ENCODE measurements around the gene PACC1.

The PACC1 gene

DNA sequence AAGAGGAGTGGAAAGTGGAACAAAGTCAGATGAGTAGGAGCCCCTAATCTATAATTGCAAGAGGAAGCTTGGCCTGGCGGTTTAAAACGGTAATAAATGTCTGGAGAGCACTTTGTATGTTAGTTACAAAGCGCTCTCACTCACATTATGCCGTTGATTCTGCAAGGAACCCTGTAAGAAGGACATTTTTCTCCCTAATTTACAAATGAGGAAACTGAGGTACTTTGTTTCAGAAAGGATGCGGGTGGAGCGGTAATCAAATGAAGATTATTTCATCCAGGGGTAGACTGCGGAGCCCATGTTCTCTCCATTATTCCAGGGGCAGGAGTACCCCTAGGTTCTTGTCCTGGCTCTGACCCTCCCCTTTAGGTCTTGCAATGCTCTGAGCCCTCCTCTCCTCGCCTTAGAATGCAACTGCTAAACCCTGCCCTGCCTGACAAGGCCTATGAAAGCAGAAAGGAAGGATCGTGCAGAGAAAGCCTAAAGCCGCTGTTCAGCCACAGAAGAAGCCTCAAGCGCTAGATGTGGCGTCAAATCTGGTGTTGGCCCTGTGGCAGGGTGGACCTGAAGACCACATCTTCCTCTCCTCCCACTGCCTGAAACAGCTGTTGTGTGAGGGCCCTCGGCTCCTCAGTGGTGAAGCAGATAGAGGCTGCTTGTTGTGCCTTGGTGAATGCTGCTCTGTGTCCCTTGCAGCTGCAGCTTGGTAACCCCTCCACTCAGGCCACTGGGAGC lies 588 bp upstream of the PACC1 start:
- Histone ChIP-seq H3K79me2 (ENCODE audit: control insufficient read depth, low read length) (peaks cover 37% of the 10 kb centered on the region), H3K27me3 (ENCODE audit: control insufficient read depth, low read length) (no peaks in the 10 kb centered on the region), H3K4me2 (ENCODE audit: low read length) (peak overlapping the region; percentile 76), H3K4me3 (ENCODE audit: low read length) (peak overlapping the region; percentile 80), H3K27ac (ENCODE audit: low read depth, low read length) (peak overlapping the region; percentile 52), H3K36me3 (ENCODE audit: control insufficient read depth, low read length) (peaks cover 25% of the 10 kb centered on the region), H3K4me1 (ENCODE audit: control insufficient read depth, low read length) (peaks cover 31% of the 10 kb centered on the region), H3K9me3 (ENCODE audit: control insufficient read depth, insufficient read depth, low read length) (no peaks in the 10 kb centered on the region), H3F3A (ENCODE audit: control insufficient read depth, insufficient read depth) (no peaks in the 10 kb centered on the region), H4K20me1 (ENCODE audit: control insufficient read depth, insufficient read depth, low read depth, low read length) (no peaks in the 10 kb centered on the region; the same call in 1 of the 2 replicates), H3K9me2 (replicated peaks; ENCODE audit: control insufficient read depth, low read length) (no peaks in the 10 kb centered on the region)
- TF ChIP-seq EZH2phosphoT487 (IDR thresholded peaks at IDR 0.05; ENCODE audit: borderline replicate concordance, low read length) (no peak), CTCF (IDR thresholded peaks at IDR 0.05; ENCODE audit: low read depth, low read length, poor library complexity, severe bottlenecking) (no peak)

DNA sequence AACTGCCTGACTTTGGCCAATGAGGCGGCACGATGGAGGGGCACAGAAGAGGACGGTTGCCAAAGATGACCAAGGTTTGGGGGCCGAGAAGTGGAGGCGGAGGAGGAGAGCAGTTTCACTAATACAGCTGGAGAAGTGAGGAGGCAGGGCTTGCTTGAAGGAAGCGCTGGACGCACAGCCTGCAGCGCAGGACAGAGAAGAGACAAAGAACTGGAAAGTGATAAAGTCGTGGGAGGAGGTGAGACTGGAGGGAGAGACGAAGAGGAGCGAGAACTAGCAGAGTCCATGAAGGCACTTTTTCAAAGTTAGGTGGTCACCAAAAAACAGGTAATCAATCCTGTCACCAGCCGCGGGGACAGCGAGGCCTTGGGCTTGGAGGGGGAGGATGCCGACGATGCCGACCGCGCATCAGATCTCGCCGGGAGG lies 771 bp downstream of the PACC1 start:
- H3K9me3 ChIP-seq (ENCODE audit: control insufficient read depth, insufficient read depth, low read length) = no peaks in the 10 kb centered on the region
- H3K36me3 ChIP-seq (ENCODE audit: control insufficient read depth, low read length) = peaks cover 39% of the 10 kb centered on the region
- peaks cover 37% of the 10 kb centered on the region for H3K79me2 ChIP-seq (ENCODE audit: control insufficient read depth, low read length)
- TF ChIP-seq EZH2phosphoT487 (IDR thresholded peaks at IDR 0.05; ENCODE audit: borderline replicate concordance, low read length) (no peak), CTCF (IDR thresholded peaks at IDR 0.05; ENCODE audit: low read depth, low read length, poor library complexity, severe bottlenecking) (no peak)
- H3K4me2 ChIP-seq (ENCODE audit: low read length) = peak overlapping the region; percentile 76
- H3K27ac ChIP-seq (ENCODE audit: low read depth, low read length) = no peak overlapping the region
- H3F3A ChIP-seq (ENCODE audit: control insufficient read depth, insufficient read depth) = no peaks in the 10 kb centered on the region
- no peaks in the 10 kb centered on the region for H3K27me3 ChIP-seq (ENCODE audit: control insufficient read depth, low read length)
- H3K4me1 ChIP-seq (ENCODE audit: control insufficient read depth, low read length) = peaks cover 31% of the 10 kb centered on the region
- H3K4me3 ChIP-seq (ENCODE audit: low read length) = peak overlapping the region; percentile 80
- H3K9me2 ChIP-seq (replicated peaks; ENCODE audit: control insufficient read depth, low read length) = no peaks in the 10 kb centered on the region
- H4K20me1 ChIP-seq (ENCODE audit: control insufficient read depth, insufficient read depth, low read depth, low read length) = no peaks in the 10 kb centered on the region; the same call in 1 of the 2 replicates

GRCh38 chr1:212412374-212412773 lies 2.3 kb downstream of the PACC1 start:
- TF ChIP-seq CTCF (IDR thresholded peaks at IDR 0.05; ENCODE audit: low read depth, low read length, poor library complexity, severe bottlenecking) (no peak), EZH2phosphoT487 (IDR thresholded peaks at IDR 0.05; ENCODE audit: borderline replicate concordance, low read length) (no peak)
- Histone ChIP-seq H3K4me2 (ENCODE audit: low read length) (peak overlapping the region; percentile 76), H3K36me3 (ENCODE audit: control insufficient read depth, low read length) (peaks cover 50% of the 10 kb centered on the region), H3K9me2 (replicated peaks; ENCODE audit: control insufficient read depth, low read length) (no peaks in the 10 kb centered on the region), H3K79me2 (ENCODE audit: control insufficient read depth, low read length) (peaks cover 37% of the 10 kb centered on the region), H3K4me1 (ENCODE audit: control insufficient read depth, low read length) (peaks cover 31% of the 10 kb centered on the region), H3F3A (ENCODE audit: control insufficient read depth, insufficient read depth) (no peaks in the 10 kb centered on the region), H3K9me3 (ENCODE audit: control insufficient read depth, insufficient read depth, low read length) (no peaks in the 10 kb centered on the region), H3K27ac (ENCODE audit: low read depth, low read length) (no peak overlapping the region), H4K20me1 (ENCODE audit: control insufficient read depth, insufficient read depth, low read depth, low read length) (no peaks in the 10 kb centered on the region; the same call in 1 of the 2 replicates), H3K27me3 (ENCODE audit: control insufficient read depth, low read length) (no peaks in the 10 kb centered on the region), H3K4me3 (ENCODE audit: low read length) (peak overlapping the region; percentile 80; the same call in 1 of the 2 replicates)
